22Rv1 (cell line): ENCODE data around the gene SH3RF1.

ENCODE experiments used
- H3K27ac ChIP-seq: fragments of 450-650 bp; 2 replicates; pipeline ENCODE4 v1.5.1; 2017
- ZFX ChIP-seq: fragments of 450-650 bp; IDR thresholded peaks from 2 replicates; pipeline ENCODE4 v1.6.1; 2017; ENCODE audit warnings: antibody characterized with exemption, borderline replicate concordance
- TF ChIP-seq, protein P1 (sequence below): fragments of 450-650 bp; IDR thresholded peaks from 2 replicates; pipeline ENCODE4 v1.5.1; 2017; ENCODE audit warnings: mild to moderate bottlenecking

The SH3RF1 gene

DNA sequence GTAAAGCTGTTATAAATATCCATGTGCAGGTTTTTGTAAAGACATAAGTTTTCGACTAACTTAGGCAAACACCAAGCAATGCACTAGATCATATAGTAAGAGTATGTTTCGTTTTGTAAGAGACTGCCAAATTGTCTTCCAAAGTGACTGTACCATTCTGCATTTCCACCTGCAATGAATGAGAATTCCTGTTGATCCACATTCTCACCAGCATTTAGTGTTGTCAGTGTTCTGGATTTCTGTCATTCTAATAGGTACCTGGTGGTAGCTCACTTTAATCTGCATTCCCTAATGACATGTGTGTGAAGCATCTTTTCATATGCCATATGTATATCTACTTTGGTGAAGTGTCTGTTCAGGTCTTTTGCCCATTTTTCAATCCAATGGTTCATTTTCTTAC lies 57.8 kb downstream of the SH3RF1 start:
- TF ChIP-seq, protein P1, sequence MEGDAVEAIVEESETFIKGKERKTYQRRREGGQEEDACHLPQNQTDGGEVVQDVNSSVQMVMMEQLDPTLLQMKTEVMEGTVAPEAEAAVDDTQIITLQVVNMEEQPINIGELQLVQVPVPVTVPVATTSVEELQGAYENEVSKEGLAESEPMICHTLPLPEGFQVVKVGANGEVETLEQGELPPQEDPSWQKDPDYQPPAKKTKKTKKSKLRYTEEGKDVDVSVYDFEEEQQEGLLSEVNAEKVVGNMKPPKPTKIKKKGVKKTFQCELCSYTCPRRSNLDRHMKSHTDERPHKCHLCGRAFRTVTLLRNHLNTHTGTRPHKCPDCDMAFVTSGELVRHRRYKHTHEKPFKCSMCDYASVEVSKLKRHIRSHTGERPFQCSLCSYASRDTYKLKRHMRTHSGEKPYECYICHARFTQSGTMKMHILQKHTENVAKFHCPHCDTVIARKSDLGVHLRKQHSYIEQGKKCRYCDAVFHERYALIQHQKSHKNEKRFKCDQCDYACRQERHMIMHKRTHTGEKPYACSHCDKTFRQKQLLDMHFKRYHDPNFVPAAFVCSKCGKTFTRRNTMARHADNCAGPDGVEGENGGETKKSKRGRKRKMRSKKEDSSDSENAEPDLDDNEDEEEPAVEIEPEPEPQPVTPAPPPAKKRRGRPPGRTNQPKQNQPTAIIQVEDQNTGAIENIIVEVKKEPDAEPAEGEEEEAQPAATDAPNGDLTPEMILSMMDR, result no peak
- TF ChIP-seq ZFX, result no peak
- H3K27ac ChIP-seq, result no peak overlapping the region

DNA sequence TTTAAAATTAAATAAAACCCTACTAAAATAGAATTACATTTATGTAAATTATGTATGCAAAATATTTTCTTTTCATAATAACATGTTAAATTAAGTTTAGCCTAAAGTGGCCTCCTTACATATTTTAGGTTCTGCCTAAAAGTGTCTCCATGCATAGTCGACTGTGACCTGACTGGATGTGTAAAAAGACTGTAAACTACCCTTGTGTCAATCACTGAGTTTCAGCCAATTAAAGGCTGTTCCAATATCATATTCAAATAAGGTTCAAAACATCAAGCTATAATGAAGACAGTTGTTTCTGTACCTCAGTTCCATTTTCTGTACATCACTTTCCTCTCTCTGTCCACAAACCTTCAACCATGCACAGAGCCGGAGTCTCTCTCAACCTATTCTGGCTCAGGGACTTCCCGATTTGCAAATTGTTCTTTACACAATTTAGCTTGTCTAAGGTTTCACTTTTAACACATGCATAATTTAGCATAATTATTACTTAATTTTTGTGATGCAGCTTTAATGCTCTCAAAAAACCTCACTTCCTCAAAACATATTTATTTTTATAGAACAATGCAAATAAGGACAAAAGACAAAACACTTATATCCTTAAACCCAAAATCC lies 60.1 kb downstream of the SH3RF1 start:
- no peak overlapping the region for H3K27ac ChIP-seq
- TF ChIP-seq, protein P1, result no peak
- no peak for TF ChIP-seq ZFX

DNA sequence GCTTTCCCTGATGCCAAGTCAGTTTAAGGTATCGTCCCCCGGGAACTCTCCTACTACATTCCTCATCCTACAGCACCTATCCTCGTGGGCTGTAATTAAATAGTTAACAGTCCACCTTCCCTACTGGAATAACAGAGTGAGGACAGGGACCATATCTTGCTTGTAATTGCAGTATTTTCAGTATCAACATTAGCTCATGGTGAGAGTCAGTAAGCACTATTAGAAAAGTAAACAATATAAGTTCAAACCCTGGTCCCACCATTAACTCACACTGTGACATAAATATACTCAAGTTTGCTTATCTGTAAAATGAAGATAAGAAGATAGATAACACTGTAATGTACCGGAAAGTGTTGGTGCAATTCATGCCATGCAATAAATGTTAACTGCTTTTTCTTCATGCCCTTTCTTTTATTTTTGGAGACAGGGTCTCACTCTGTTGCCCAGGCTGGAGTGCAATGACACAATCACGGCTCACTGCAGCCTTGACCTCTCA lies 61.3 kb downstream of the SH3RF1 start:
- TF ChIP-seq, protein P1, result no peak
- no peak for TF ChIP-seq ZFX
- no peak overlapping the region for H3K27ac ChIP-seq

DNA sequence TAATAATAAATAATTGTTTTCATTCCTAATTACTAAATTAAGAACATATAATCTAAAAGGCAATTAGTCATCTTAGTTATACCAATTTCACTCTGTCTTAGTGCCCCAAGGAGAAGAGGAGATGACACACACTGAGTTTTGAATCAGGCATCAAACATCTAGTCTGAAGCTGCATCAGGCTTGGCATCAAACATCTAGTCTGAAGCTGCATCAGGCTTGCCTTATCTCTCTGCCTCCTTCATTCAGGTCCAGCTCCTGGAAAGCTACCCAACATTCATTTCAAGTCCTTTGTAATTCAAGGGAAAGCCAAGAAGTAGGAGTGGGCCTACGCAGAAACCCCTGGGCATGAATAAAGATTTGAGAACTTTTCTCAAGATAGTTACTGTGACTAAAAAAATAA lies 62.2 kb downstream of the SH3RF1 start:
- H3K27ac ChIP-seq, result no peak overlapping the region
- TF ChIP-seq, protein P1, result no peak
- TF ChIP-seq ZFX, result no peak

DNA sequence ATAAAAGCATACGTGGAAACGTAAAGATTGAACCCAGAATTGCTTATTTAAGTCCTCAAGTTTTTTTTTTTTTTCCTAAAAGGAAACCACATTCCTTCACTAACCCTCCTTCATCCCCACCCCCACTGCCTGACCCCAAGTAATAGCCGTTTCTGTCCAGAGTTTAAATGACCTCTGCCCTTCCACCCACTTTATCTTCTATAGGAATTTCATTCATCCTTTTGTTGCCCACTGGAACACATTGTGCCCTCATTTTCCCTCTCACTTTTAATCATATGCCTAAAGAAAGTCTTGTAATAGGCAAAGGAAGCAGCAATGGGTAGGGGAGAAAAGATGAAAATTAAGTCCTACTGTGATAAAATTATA lies 62.7 kb downstream of the SH3RF1 start:
- H3K27ac ChIP-seq, result no peak overlapping the region
- TF ChIP-seq, protein P1, result no peak
- TF ChIP-seq ZFX, result no peak

DNA sequence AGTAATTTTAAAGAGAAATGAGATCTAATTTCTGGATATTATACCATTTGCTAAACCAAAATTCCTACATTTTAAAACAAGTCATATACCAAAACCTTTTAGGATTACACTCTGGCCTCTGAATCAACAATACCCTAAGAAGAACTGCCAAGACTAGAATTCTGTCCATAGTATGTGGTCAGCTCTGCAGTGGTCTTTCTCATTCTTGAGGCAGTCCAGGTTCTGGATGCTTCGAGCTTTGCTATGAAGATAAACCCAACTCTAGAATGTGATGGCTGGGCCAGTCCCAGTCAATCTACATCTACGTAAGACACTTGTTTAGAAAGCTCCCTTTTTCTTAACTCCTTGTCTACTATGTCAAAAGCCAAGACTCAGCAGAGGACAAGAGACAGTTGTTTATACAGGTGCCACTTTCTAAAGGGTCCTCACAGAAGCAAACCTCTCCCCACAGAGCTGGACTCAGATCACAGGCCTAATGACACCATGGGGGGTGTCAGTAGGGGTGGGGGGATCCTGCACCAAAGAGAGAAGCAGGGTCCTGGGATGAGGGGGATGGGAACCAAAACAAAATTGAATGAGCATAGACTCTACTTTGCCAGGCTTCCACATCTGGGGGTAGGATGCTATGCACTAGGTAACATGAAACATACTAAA lies 63.2 kb downstream of the SH3RF1 start:
- H3K27ac ChIP-seq, result no peak overlapping the region
- TF ChIP-seq ZFX, result no peak
- TF ChIP-seq, protein P1, result no peak

DNA sequence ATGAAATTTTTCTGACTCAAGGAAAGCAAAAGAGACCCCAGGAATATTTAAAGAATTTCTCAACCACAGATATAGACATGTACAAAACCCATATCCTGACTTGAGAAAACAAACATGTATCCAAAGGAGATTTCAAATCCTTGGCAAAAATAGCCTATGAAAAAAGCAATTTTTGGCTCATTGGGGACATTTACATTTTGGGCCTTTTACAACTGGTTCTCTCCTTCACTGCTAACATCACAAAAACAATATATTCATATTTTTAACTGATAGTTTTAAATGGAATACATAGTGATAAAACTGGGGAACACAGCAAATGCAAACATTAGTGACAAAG lies 65.0 kb downstream of the SH3RF1 start:
- TF ChIP-seq ZFX, result no peak
- TF ChIP-seq, protein P1, result no peak
- no peak overlapping the region for H3K27ac ChIP-seq
